Measurements from ENCODE around the gene ACTL6B. TPM values are rescaled to one million over a fixed set of nuclear protein-coding genes. Genes with fewer than 3 reads are reported as not detected.

The ACTL6B gene
- total and polyA plus RNA-seq, 2 of the 13 experiments (the other 11 are each of a cell fraction or from before 2014, with no cell fraction given), result not detected

DNA sequence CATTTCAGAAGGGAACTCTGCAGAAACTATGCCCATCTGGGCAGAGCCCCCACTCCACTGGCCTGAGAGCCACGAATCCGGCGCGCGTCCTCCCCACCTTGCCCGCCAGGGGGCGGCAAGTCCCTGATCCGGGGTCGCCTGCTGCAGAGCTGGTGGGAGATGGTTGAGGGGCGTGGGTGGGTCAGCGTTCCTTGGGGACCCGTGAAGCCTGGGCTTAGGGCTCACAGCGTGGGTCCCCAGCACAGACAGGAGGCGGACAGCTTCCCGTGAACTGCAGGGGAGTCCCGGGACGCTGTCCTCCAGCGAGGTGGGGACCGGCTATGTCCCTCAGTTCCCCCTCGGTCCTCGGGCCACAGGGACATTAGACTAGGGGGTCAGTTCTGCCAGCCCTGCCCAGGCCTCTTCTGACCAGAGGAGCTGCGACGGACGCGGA lies 49.1 kb upstream of the ACTL6B start (continued):
- TF ChIP-seq, protein P1, sequence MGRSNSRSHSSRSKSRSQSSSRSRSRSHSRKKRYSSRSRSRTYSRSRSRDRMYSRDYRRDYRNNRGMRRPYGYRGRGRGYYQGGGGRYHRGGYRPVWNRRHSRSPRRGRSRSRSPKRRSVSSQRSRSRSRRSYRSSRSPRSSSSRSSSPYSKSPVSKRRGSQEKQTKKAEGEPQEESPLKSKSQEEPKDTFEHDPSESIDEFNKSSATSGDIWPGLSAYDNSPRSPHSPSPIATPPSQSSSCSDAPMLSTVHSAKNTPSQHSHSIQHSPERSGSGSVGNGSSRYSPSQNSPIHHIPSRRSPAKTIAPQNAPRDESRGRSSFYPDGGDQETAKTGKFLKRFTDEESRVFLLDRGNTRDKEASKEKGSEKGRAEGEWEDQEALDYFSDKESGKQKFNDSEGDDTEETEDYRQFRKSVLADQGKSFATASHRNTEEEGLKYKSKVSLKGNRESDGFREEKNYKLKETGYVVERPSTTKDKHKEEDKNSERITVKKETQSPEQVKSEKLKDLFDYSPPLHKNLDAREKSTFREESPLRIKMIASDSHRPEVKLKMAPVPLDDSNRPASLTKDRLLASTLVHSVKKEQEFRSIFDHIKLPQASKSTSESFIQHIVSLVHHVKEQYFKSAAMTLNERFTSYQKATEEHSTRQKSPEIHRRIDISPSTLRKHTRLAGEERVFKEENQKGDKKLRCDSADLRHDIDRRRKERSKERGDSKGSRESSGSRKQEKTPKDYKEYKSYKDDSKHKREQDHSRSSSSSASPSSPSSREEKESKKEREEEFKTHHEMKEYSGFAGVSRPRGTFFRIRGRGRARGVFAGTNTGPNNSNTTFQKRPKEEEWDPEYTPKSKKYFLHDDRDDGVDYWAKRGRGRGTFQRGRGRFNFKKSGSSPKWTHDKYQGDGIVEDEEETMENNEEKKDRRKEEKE (IDR thresholded peaks at IDR 0.05), result no peak
- TF ChIP-seq, protein P2, sequence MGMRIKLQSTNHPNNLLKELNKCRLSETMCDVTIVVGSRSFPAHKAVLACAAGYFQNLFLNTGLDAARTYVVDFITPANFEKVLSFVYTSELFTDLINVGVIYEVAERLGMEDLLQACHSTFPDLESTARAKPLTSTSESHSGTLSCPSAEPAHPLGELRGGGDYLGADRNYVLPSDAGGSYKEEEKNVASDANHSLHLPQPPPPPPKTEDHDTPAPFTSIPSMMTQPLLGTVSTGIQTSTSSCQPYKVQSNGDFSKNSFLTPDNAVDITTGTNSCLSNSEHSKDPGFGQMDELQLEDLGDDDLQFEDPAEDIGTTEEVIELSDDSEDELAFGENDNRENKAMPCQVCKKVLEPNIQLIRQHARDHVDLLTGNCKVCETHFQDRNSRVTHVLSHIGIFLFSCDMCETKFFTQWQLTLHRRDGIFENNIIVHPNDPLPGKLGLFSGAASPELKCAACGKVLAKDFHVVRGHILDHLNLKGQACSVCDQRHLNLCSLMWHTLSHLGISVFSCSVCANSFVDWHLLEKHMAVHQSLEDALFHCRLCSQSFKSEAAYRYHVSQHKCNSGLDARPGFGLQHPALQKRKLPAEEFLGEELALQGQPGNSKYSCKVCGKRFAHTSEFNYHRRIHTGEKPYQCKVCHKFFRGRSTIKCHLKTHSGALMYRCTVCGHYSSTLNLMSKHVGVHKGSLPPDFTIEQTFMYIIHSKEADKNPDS (CRISPR knock-in tag; IDR thresholded peaks at IDR 0.05), result no peak; the same call in 1 of the 2 replicates
- TF ChIP-seq ZFP36L2 (CRISPR knock-in tag; IDR thresholded peaks at IDR 0.05) (no peak), ZKSCAN1 (IDR thresholded peaks at IDR 0.05; ENCODE audit: low read length) (no peak), ZNF878 (CRISPR knock-in tag; IDR thresholded peaks at IDR 0.05) (0 out of 2 replicates have a peak, but pooled peaks have one; percentile 4), ARNT2 (CRISPR knock-in tag; IDR thresholded peaks at IDR 0.05; ENCODE audit: low read depth) (no peak), ZNF83 (CRISPR knock-in tag; IDR thresholded peaks at IDR 0.05; ENCODE audit: borderline replicate concordance) (peak; percentile 27; the same call in 1 of the 2 replicates), MAF1 (CRISPR knock-in tag; IDR thresholded peaks at IDR 0.05; ENCODE audit: borderline replicate concordance) (no peak), FOXA1 (IDR thresholded peaks at IDR 0.05) (no peak), FOXA1 (CRISPR knock-in tag; IDR thresholded peaks at IDR 0.05) (no peak), ZNF230 (CRISPR knock-in tag; IDR thresholded peaks at IDR 0.05) (no peak; the same call in 1 of the 2 replicates), ATM (IDR thresholded peaks at IDR 0.05; ENCODE audit: borderline replicate concordance) (no peak), ZBTB38 (CRISPR knock-in tag; IDR thresholded peaks at IDR 0.05) (peak; percentile 4; the same call in 1 of the 2 replicates), CENPT (CRISPR knock-in tag; IDR thresholded peaks at IDR 0.05; ENCODE audit: low read depth) (no peak), MATR3 (CRISPR knock-in tag; IDR thresholded peaks at IDR 0.05) (no peak)
- TF ChIP-seq, protein P3, sequence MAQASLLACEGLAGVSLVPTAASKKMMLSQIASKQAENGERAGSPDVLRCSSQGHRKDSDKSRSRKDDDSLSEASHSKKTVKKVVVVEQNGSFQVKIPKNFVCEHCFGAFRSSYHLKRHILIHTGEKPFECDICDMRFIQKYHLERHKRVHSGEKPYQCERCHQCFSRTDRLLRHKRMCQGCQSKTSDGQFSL (CRISPR knock-in tag; IDR thresholded peaks at IDR 0.05), result no peak; the same call in 1 of the 2 replicates
- TF ChIP-seq, protein P4, sequence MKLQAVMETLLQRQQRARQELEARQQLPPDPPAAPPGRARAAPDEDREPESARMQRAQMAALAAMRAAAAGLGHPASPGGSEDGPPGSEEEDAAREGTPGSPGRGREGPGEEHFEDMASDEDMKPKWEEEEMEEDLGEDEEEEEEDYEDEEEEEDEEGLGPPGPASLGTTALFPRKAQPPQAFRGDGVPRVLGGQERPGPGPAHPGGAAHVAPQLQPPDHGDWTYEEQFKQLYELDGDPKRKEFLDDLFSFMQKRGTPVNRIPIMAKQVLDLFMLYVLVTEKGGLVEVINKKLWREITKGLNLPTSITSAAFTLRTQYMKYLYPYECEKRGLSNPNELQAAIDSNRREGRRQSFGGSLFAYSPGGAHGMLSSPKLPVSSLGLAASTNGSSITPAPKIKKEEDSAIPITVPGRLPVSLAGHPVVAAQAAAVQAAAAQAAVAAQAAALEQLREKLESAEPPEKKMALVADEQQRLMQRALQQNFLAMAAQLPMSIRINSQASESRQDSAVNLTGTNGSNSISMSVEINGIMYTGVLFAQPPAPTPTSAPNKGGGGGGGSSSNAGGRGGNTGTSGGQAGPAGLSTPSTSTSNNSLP (IDR thresholded peaks at IDR 0.05; ENCODE audit: low read depth, low read length), result no peak
- TF ChIP-seq, protein P5, sequence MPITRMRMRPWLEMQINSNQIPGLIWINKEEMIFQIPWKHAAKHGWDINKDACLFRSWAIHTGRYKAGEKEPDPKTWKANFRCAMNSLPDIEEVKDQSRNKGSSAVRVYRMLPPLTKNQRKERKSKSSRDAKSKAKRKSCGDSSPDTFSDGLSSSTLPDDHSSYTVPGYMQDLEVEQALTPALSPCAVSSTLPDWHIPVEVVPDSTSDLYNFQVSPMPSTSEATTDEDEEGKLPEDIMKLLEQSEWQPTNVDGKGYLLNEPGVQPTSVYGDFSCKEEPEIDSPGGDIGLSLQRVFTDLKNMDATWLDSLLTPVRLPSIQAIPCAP (CRISPR knock-in tag; IDR thresholded peaks at IDR 0.05; ENCODE audit: low read depth), result no peak; the same call in 1 of the 2 replicates
- TF ChIP-seq, protein P6, sequence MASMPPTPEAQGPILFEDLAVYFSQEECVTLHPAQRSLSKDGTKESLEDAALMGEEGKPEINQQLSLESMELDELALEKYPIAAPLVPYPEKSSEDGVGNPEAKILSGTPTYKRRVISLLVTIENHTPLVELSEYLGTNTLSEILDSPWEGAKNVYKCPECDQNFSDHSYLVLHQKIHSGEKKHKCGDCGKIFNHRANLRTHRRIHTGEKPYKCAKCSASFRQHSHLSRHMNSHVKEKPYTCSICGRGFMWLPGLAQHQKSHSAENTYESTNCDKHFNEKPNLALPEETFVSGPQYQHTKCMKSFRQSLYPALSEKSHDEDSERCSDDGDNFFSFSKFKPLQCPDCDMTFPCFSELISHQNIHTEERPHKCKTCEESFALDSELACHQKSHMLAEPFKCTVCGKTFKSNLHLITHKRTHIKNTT (CRISPR knock-in tag; IDR thresholded peaks at IDR 0.05), result no peak
- TF ChIP-seq, protein P7, sequence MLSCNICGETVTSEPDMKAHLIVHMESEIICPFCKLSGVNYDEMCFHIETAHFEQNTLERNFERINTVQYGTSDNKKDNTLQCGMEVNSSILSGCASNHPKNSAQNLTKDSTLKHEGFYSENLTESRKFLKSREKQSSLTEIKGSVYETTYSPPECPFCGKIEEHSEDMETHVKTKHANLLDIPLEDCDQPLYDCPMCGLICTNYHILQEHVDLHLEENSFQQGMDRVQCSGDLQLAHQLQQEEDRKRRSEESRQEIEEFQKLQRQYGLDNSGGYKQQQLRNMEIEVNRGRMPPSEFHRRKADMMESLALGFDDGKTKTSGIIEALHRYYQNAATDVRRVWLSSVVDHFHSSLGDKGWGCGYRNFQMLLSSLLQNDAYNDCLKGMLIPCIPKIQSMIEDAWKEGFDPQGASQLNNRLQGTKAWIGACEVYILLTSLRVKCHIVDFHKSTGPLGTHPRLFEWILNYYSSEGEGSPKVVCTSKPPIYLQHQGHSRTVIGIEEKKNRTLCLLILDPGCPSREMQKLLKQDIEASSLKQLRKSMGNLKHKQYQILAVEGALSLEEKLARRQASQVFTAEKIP (CRISPR knock-in tag; IDR thresholded peaks at IDR 0.05; ENCODE audit: borderline replicate concordance), result no peak
